Chondrocyte (in vitro differentiated cells): ENCODE data around the gene NECTIN1. TPM values are rescaled to one million over a fixed set of nuclear protein-coding genes. Genes with fewer than 3 reads are reported as not detected.

Experiments used
- DNase-seq: peaks from one replicate; pipeline ENCODE4 v3.0.0; 2021; ENCODE audit warnings: mixed read lengths, low spot score
- H3K27ac Mint-ChIP-seq: one replicate; pipeline ENCODE4 v1.8.0; 2021; ENCODE audit warnings: mild to moderate bottlenecking, moderate library complexity, mixed read lengths; ENCODE audit not compliant: unreplicated experiment
- H3K27me3 Mint-ChIP-seq: 2 replicates; pipeline ENCODE4 v1.8.0; 2021; ENCODE audit warnings: low read depth, mixed read lengths
- H3K36me3 Mint-ChIP-seq: 2 replicates; pipeline ENCODE4 v1.8.0; 2021; ENCODE audit warnings: low read depth, mixed read lengths
- H3K4me1 Mint-ChIP-seq: 2 replicates; pipeline ENCODE4 v1.8.0; 2021; ENCODE audit warnings: low read depth, mild to moderate bottlenecking, mixed read lengths
- H3K4me3 Mint-ChIP-seq: one replicate; pipeline ENCODE4 v1.8.0; 2021; ENCODE audit warnings: mild to moderate bottlenecking, moderate library complexity, mixed read lengths; ENCODE audit not compliant: unreplicated experiment
- H3K9me3 Mint-ChIP-seq: 2 replicates; pipeline ENCODE4 v1.8.0; 2021; ENCODE audit warnings: low read depth, mixed read lengths
- CTCF ChIP-seq: fragments of 200-600 bp; sonication (generic); IDR thresholded peaks from 2 replicates; pipeline ENCODE4 v1.5.0; 2021; ENCODE audit warnings: antibody characterized with exemption, mild to moderate bottlenecking, moderate library complexity
- total RNA-seq: library from RNA; stranded (reverse); gene quantifications from 3 replicates; pipeline ENCODE4 v1.2.1, GENCODE V29; 2021

Gene NECTIN1
- total RNA-seq, 1 donor from 2014 or later: 9.1 TPM

- TF ChIP-seq CTCF: no peak
- no peak overlapping the region for H3K27ac Mint-ChIP-seq
- peaks cover 3% of the 10 kb centered on the region for H3K4me1 Mint-ChIP-seq
- no peaks in the 10 kb centered on the region for H3K36me3 Mint-ChIP-seq
- H3K4me3 Mint-ChIP-seq: no peak overlapping the region
- H3K27me3 Mint-ChIP-seq: no peaks in the 10 kb centered on the region
- no peaks in the 10 kb centered on the region for H3K9me3 Mint-ChIP-seq
- DNase-seq: no peak
Measured at GRCh38 chr11:119687373-119688046, 41.5 kb downstream of the NECTIN1 start.

- H3K27ac Mint-ChIP-seq: no peak overlapping the region
- peaks cover 3% of the 10 kb centered on the region for H3K4me1 Mint-ChIP-seq
- no peak overlapping the region for H3K4me3 Mint-ChIP-seq
- H3K9me3 Mint-ChIP-seq: no peaks in the 10 kb centered on the region
- no peaks in the 10 kb centered on the region for H3K27me3 Mint-ChIP-seq
- H3K36me3 Mint-ChIP-seq: no peaks in the 10 kb centered on the region
- no peak for TF ChIP-seq CTCF
- no peak for DNase-seq
Measured at GRCh38 chr11:119686177-119686882, 42.7 kb downstream of the NECTIN1 start.

GRCh38 chr11:119685111-119685746 lies 43.8 kb downstream of the NECTIN1 start:
- no peak for DNase-seq
- Mint-ChIP-seq H3K27me3 (no peaks in the 10 kb centered on the region), H3K36me3 (no peaks in the 10 kb centered on the region), H3K9me3 (no peaks in the 10 kb centered on the region), H3K27ac (no peak overlapping the region), H3K4me1 (peaks cover 3% of the 10 kb centered on the region), H3K4me3 (no peak overlapping the region)
- no peak for TF ChIP-seq CTCF

GRCh38 chr11:119684361-119685110 lies 44.5 kb downstream of the NECTIN1 start:
- H3K27ac Mint-ChIP-seq: peak overlapping the region; percentile 32
- H3K9me3 Mint-ChIP-seq: no peaks in the 10 kb centered on the region
- no peaks in the 10 kb centered on the region for H3K27me3 Mint-ChIP-seq
- no peaks in the 10 kb centered on the region for H3K36me3 Mint-ChIP-seq
- DNase-seq: no peak
- H3K4me1 Mint-ChIP-seq: peaks cover 3% of the 10 kb centered on the region
- H3K4me3 Mint-ChIP-seq: no peak overlapping the region
- TF ChIP-seq CTCF: no peak

GRCh38 chr11:119683783-119684182 lies 45.2 kb downstream of the NECTIN1 start:
- TF ChIP-seq CTCF: no peak
- H3K27ac Mint-ChIP-seq: no peak overlapping the region
- H3K9me3 Mint-ChIP-seq: no peaks in the 10 kb centered on the region
- no peak for DNase-seq
- peaks cover 3% of the 10 kb centered on the region for H3K4me1 Mint-ChIP-seq
- no peaks in the 10 kb centered on the region for H3K27me3 Mint-ChIP-seq
- H3K4me3 Mint-ChIP-seq: no peak overlapping the region
- H3K36me3 Mint-ChIP-seq: no peaks in the 10 kb centered on the region
